SK-N-SH (cell line): Measurements from ENCODE around the gene HEXB. TPM values are rescaled to one million over a fixed set of nuclear protein-coding genes. Genes with fewer than 3 reads are reported as not detected.

Experiments
- CTCF ChIA-PET: fragments of 300-600, 350-600 bp; formaldehyde crosslinking; extraction: SDS; loops from one replicate; lab custom pipeline; 2021; lab: Yijun Ruan, JAX
- POLR2A ChIA-PET: fragments of 350-600 bp; sonication (Branson Sonifier 250); formaldehyde crosslinking; extraction: SDS; loops from one replicate; lab custom pipeline; 2020; ENCODE audit warnings: antibody characterized with exemption, inconsistent platforms; lab: Yijun Ruan, JAX
- DNase-seq: peaks from one replicate; pipeline ENCODE4 v3.0.0; 2012
- H2AFZ ChIP-seq: fragments of 200-600 bp; sonication (generic); 2 replicates; pipeline ENCODE4 v1.8.1; 2016; ENCODE audit warnings: antibody characterized with exemption, mild to moderate bottlenecking, low read depth
- H3F3A ChIP-seq: fragments of 200-600 bp; sonication (generic); replicated peaks from 2 replicates; pipeline ENCODE3; 2016; ENCODE audit warnings: antibody characterized with exemption, mild to moderate bottlenecking; ENCODE audit not compliant: insufficient read depth
- H3K27ac ChIP-seq, 2 experiments: fragments of 200-500 bp in 1 of 2; fragments of 200-600 bp in 1 of 2; sonication (Bioruptor generic) in 1 of 2; sonication (generic), shearing (Covaris generic) in 1 of 2; 2 replicates each; pipeline versions ENCODE4 v1.5.1 to v1.6.1; 2014 to 2016; ENCODE audit warnings: low read depth in 2 of 2, inconsistent platforms in 1 of 2, low read length in 1 of 2, mild to moderate bottlenecking in 1 of 2, mixed read lengths in 1 of 2
- H3K27me3 ChIP-seq: fragments of 200-600 bp; sonication (generic), shearing (Covaris generic); 2 replicates; pipeline ENCODE4 v1.6.1; 2016; ENCODE audit warnings: mixed run types; ENCODE audit not compliant: insufficient read depth
- H3K36me3 ChIP-seq, 2 experiments: fragments of 200-500 bp in 1 of 2; fragments of 200-600 bp in 1 of 2; sonication (Bioruptor generic) in 1 of 2; sonication (generic) in 1 of 2; replicated peaks in 1 of 2; 2 replicates each; pipeline versions ENCODE3 to v1.5.1; 2014 to 2016; ENCODE audit warnings: low read length in 1 of 2, mild to moderate bottlenecking in 1 of 2; ENCODE audit not compliant: insufficient read depth in 2 of 2, control insufficient read depth in 1 of 2
- H3K4me1 ChIP-seq, 2 experiments: fragments of 200-500 bp in 1 of 2; fragments of 200-600 bp in 1 of 2; sonication (Bioruptor generic) in 1 of 2; sonication (generic), shearing (Covaris generic) in 1 of 2; 2 replicates each; pipeline versions ENCODE4 v1.5.1 to v1.6.1; 2014 to 2016; ENCODE audit warnings: low read depth in 1 of 2, low read length in 1 of 2, mixed run types in 1 of 2; ENCODE audit not compliant: insufficient read depth in 2 of 2, control insufficient read depth in 1 of 2
- H3K4me2 ChIP-seq: fragments of 200-600 bp; sonication (generic), shearing (Covaris generic); 2 replicates; pipeline ENCODE4 v1.6.1; 2017; ENCODE audit warnings: mixed run types
- H3K4me3 ChIP-seq, 2 experiments: fragments of 200-500 bp in 1 of 2; fragments of 200-600 bp in 1 of 2; sonication (Bioruptor generic) in 1 of 2; sonication (generic), shearing (Covaris generic) in 1 of 2; 2 replicates each; pipeline versions ENCODE4 v1.5.1 to v1.8.1; 2014 to 2016; ENCODE audit warnings: low read depth in 2 of 2, inconsistent platforms in 1 of 2, low read length in 1 of 2, mild to moderate bottlenecking in 1 of 2, mixed read lengths in 1 of 2, moderate library complexity in 1 of 2
- H3K79me2 ChIP-seq: fragments of 200-600 bp; sonication (generic); 2 replicates; pipeline ENCODE4 v1.8.1; 2017; ENCODE audit warnings: mild to moderate bottlenecking; ENCODE audit not compliant: insufficient read depth
- H3K9ac ChIP-seq: fragments of 200-600 bp; sonication (generic); 2 replicates; pipeline ENCODE4 v1.6.1; 2017; ENCODE audit warnings: mixed run types
- H3K9me2 ChIP-seq: fragments of 200-600 bp; sonication (generic); 2 replicates; pipeline ENCODE4 v1.6.1; 2017; ENCODE audit warnings: mixed run types
- H3K9me3 ChIP-seq: fragments of 200-600 bp; sonication (generic); 2 replicates; pipeline ENCODE4 v1.6.1; 2017; ENCODE audit warnings: mixed run types, mild to moderate bottlenecking, moderate library complexity
- H4K20me1 ChIP-seq: fragments of 200-600 bp; sonication (generic); 2 replicates; pipeline ENCODE4 v1.6.1; 2017; ENCODE audit warnings: mild to moderate bottlenecking, mixed run types; ENCODE audit not compliant: insufficient read depth
- ELF1 ChIP-seq: IDR thresholded peaks from 2 replicates; pipeline ENCODE4 v1.4.0; 2012
- EZH2phosphoT487 ChIP-seq: fragments of 200-600 bp; sonication (generic); IDR thresholded peaks from 2 replicates; pipeline ENCODE4 v1.6.1; 2017; ENCODE audit warnings: low read depth, mixed run types, mild to moderate bottlenecking, antibody characterized with exemption, moderate library complexity, borderline replicate concordance
- FOSL2 ChIP-seq: IDR thresholded peaks from 2 replicates; pipeline ENCODE4 v1.4.0; 2012; ENCODE audit warnings: low read depth, mild to moderate bottlenecking, moderate library complexity, borderline replicate concordance
- GABPA ChIP-seq: IDR thresholded peaks from 2 replicates; pipeline ENCODE4 v1.4.0; 2012; ENCODE audit warnings: low read depth, mild to moderate bottlenecking
- JUND ChIP-seq: IDR thresholded peaks from 2 replicates; pipeline ENCODE4 v1.4.0; 2012
- MEF2A ChIP-seq: IDR thresholded peaks from 2 replicates; pipeline ENCODE4 v1.4.0; 2012; ENCODE audit warnings: low read depth, borderline replicate concordance
- NRF1 ChIP-seq: IDR thresholded peaks from 2 replicates; pipeline ENCODE4 v1.6.1; 2012; ENCODE audit warnings: low read depth, mild to moderate bottlenecking, low read length
- POLR2AphosphoS5 ChIP-seq: IDR thresholded peaks from 2 replicates; pipeline ENCODE4 v1.6.1; 2012; ENCODE audit warnings: low read depth, low read length
- RFX5 ChIP-seq: IDR thresholded peaks from 2 replicates; pipeline ENCODE4 v1.6.1; 2012; ENCODE audit warnings: mild to moderate bottlenecking, improper control_type of control experiment, low read length
- SMC3 ChIP-seq: IDR thresholded peaks from 2 replicates; pipeline ENCODE4 v1.6.1; 2012; ENCODE audit warnings: low read depth, low read length, improper control_type of control experiment
- TCF12 ChIP-seq: IDR thresholded peaks from 2 replicates; pipeline ENCODE4 v1.4.0; 2012
- TEAD4 ChIP-seq: IDR thresholded peaks from 2 replicates; pipeline ENCODE4 v1.4.0; 2012; ENCODE audit warnings: mild to moderate bottlenecking, borderline replicate concordance; ENCODE audit not compliant: insufficient read depth
- YY1 ChIP-seq: IDR thresholded peaks from 2 replicates; pipeline ENCODE4 v1.4.0; 2012; ENCODE audit warnings: low read depth, mild to moderate bottlenecking
- WGBS: methylation state at CpG from one replicate; pipeline ENCODE4 v1.1.6; 2017; ENCODE audit warnings: low lambda C conversion rate; 5-methylcytosine and 5-hydroxymethylcytosine counted together
- polyA plus RNA-seq, 3 experiments: library from polyadenylated mRNA; depleted of rRNA; stranded (reverse); fragments of >200 nt; gene quantifications; 2 replicates each; pipeline ENCODE4 v1.2.3, GENCODE V29; 2012
- TF ChIP-seq, protein P1 (sequence below): IDR thresholded peaks from 2 replicates; pipeline ENCODE4 v1.4.0; 2012; ENCODE audit warnings: low read depth, borderline replicate concordance
- TF ChIP-seq, protein P2 (sequence below): IDR thresholded peaks from 2 replicates; pipeline ENCODE4 v1.4.0; 2012; ENCODE audit warnings: low read depth, borderline replicate concordance
- TF ChIP-seq, protein P3 (sequence below): IDR thresholded peaks from 2 replicates; pipeline ENCODE4; 2012

The HEXB gene
- polyA plus RNA-seq, 1 of the 3 experiments (the other 2 are of a cell fraction): 75.8 TPM

DNA sequence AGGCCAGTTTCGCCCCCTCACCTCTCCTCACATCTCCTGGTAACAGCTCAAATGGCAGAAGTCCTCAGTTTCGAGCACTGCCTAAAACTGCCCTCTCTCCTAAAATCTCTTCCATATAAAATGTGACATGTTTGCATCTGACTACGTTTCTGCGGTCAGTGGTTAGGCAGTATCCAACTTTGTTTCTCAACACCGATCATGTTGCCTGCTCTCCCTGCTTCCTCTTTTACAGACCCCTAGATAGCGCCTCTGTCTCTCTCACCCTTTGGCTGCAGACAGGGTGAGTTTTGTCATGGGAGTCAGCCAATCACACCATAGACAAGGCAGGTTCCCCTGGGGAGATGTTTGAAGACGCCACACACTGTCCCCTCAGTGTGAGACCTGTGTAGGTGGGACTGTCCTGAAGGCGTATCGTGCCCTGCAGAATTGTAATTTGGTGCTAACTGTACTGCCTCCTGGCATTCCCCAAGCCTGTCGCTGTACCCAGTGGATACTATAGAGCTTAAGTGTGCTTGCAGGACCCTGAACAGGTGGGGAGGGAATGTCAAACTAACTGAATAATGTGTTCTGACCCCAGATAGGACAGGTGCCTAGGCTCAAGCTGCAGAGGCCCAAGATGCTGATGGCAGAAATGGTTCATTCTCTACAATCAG lies 1.1 kb downstream of the HEXB start (continued):
- TF ChIP-seq, protein P1, sequence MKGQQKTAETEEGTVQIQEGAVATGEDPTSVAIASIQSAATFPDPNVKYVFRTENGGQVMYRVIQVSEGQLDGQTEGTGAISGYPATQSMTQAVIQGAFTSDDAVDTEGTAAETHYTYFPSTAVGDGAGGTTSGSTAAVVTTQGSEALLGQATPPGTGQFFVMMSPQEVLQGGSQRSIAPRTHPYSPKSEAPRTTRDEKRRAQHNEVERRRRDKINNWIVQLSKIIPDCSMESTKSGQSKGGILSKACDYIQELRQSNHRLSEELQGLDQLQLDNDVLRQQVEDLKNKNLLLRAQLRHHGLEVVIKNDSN: no peak
- TF ChIP-seq, protein P2, sequence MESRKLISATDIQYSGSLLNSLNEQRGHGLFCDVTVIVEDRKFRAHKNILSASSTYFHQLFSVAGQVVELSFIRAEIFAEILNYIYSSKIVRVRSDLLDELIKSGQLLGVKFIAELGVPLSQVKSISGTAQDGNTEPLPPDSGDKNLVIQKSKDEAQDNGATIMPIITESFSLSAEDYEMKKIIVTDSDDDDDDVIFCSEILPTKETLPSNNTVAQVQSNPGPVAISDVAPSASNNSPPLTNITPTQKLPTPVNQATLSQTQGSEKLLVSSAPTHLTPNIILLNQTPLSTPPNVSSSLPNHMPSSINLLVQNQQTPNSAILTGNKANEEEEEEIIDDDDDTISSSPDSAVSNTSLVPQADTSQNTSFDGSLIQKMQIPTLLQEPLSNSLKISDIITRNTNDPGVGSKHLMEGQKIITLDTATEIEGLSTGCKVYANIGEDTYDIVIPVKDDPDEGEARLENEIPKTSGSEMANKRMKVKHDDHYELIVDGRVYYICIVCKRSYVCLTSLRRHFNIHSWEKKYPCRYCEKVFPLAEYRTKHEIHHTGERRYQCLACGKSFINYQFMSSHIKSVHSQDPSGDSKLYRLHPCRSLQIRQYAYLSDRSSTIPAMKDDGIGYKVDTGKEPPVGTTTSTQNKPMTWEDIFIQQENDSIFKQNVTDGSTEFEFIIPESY: no peak
- no peak for TF ChIP-seq ELF1
- TF ChIP-seq, all 33 proteins: peak for 0

DNA sequence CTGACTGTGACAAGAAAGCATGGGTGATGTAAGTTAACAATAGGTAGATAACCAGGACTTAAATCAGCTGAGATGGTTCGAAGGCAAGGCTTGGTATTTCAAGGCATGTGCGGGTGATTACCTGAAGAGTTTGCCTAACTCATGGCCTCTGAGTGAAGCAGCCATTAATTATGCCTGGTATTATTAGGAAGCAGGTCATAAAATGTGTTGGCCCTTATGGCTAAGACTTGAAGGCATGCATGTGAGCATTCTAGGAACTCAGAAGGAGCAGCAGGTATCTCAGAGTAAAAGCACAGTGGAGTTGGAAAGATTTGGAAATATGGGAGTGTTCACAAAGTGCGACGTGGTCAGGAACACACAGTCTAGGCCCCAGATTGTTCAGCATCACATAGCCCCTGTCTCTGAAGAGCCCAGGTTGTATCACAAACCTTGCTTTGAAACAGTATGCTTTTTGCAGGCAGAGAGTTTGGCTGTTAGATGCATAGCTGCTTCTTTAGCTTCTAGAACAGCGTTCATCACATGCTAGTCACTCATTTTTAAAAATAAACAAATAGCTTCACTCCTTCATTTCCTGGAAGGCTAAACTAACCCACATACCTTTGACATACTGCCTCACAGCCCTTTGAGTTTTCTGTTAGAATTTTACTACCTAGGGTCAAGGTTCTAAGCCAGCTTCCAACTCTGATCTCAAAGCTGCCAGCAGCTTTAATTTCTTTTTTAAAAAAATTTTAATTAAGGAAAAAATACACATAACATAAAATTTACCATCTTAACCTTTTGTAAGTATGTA lies 2.1 kb downstream of the HEXB start:
- no peaks in the 10 kb centered on the region for H4K20me1 ChIP-seq
- H3F3A ChIP-seq: peaks cover 4% of the 10 kb centered on the region
- H3K79me2 ChIP-seq: peaks cover 18% of the 10 kb centered on the region
- peaks cover 0 to 14% of the 10 kb centered on the region in 2 experiments; a peak in 1 of 4 replicates for H3K4me1 ChIP-seq
- H3K36me3 ChIP-seq: peaks cover 12 to 22% of the 10 kb centered on the region in 2 experiments
- ChIA-PET POLR2A (interaction anchor here (0.6 kb wide), 1 partner anchor 550 kb away, joined by 3 read pairs; no protein-coding TSS in a partner anchor), CTCF (interaction anchor here (4.1 kb wide), 1 partner anchor 14 kb away, joined by 15 read pairs; no protein-coding TSS in a partner anchor)
- TF ChIP-seq, protein P1: no peak
- no peak for TF ChIP-seq YY1
- no peak for TF ChIP-seq POLR2AphosphoS5
- TF ChIP-seq GABPA: no peak
- TF ChIP-seq SMC3: no peak
- TF ChIP-seq TEAD4: no peak
- TF ChIP-seq NRF1: no peak
- no peak for DNase-seq
- no peak overlapping the region for H3K27ac ChIP-seq
- H3K9ac ChIP-seq: no peak overlapping the region
- no peak overlapping the region for H3K4me3 ChIP-seq
- no peak overlapping the region for H3K4me2 ChIP-seq
- H3K9me2 ChIP-seq: no peaks in the 10 kb centered on the region
- WGBS: 95% methylated on average over 5 of the region's 5 CpGs
- no peaks in the 10 kb centered on the region for H3K9me3 ChIP-seq
- no peaks in the 10 kb centered on the region for H3K27me3 ChIP-seq
- no peak overlapping the region for H2AFZ ChIP-seq

DNA sequence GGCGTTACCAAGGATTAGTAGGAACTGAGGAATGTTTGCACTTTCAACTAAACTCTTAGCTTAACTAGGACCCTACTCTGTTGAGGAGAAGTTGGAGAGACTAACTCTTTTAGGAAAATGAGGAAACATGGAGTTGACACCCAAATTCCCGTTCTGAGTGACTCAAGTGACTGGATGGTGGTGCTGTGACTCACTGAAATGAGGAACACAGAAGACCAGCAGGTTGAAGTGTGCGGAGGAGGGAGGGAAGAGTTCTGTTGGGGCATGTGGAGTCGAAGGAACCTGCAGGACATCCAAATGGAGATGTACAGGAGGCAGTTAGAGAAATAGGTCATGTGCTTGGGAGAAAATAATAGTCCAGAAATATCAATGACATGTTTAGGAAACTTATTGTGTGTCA lies 8.2 kb downstream of the HEXB start:
- DNase-seq: no peak
- no peak overlapping the region for H3K9ac ChIP-seq
- H3K4me1 ChIP-seq: no peaks in the 10 kb centered on the region
- H2AFZ ChIP-seq: no peak overlapping the region
- H3K9me3 ChIP-seq: no peaks in the 10 kb centered on the region
- no peak for TF ChIP-seq NRF1
- TF ChIP-seq FOSL2: no peak
- no peak for TF ChIP-seq EZH2phosphoT487
- TF ChIP-seq, protein P3, sequence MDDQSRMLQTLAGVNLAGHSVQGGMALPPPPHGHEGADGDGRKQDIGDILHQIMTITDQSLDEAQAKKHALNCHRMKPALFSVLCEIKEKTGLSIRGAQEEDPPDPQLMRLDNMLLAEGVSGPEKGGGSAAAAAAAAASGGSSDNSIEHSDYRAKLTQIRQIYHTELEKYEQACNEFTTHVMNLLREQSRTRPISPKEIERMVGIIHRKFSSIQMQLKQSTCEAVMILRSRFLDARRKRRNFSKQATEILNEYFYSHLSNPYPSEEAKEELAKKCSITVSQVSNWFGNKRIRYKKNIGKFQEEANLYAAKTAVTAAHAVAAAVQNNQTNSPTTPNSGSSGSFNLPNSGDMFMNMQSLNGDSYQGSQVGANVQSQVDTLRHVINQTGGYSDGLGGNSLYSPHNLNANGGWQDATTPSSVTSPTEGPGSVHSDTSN: no peak
- TF ChIP-seq RFX5: no peak
- no peak for TF ChIP-seq POLR2AphosphoS5
- no peak for TF ChIP-seq JUND
- no peak for TF ChIP-seq TCF12
- TF ChIP-seq MEF2A: no peak
- TF ChIP-seq, all 33 proteins: peak for 0
- CTCF ChIA-PET: no interaction called here
- Histone ChIP-seq H3K4me2 (no peak overlapping the region), H3K79me2 (no peaks in the 10 kb centered on the region; the same call in 1 of the 2 replicates), H3K27ac (no peak overlapping the region), H3K27me3 (no peaks in the 10 kb centered on the region), H3F3A (peaks cover 13% of the 10 kb centered on the region), H3K4me3 (no peak overlapping the region), H3K9me2 (no peaks in the 10 kb centered on the region), H3K36me3 (peaks cover 37 to 38% of the 10 kb centered on the region in 2 experiments), H4K20me1 (no peaks in the 10 kb centered on the region)
- WGBS: 84% methylated on average over 4 of the region's 4 CpGs
- POLR2A ChIA-PET: no interaction called here
